Left lung (tissue), 10 donors: ENCODE measurements around the gene SH3D21. TPM values are rescaled to one million over a fixed set of nuclear protein-coding genes. Genes with fewer than 3 reads are reported as not detected.

Experiments
- ATAC-seq: fragments of 200-7000 bp; cut with Tn5 transposase; one replicate; pipeline ENCODE4 v1.9.1; 2020; ENCODE audit warnings: moderate library complexity
- DNase-seq, 4 donors: peaks; one replicate each; pipeline ENCODE4 v3.0.0-alpha.2; 2013 to 2020
- H3K27ac ChIP-seq, 2 donors: fragments of 200-600 bp; sonication (generic) in 1 of 2; one replicate each; pipeline versions ENCODE4 v1.5.0 to v1.8.0; 2020 to 2021
- H3K27me3 ChIP-seq, 2 donors: fragments of 200-600 bp; sonication (generic) in 1 of 2; one replicate each; pipeline versions ENCODE4 v1.5.0 to v1.8.0; 2020 to 2021
- H3K36me3 ChIP-seq, 2 donors: fragments of 200-600 bp; sonication (generic) in 1 of 2; one replicate each; pipeline versions ENCODE4 v1.5.0 to v1.8.0; 2020 to 2021
- H3K4me1 ChIP-seq, 2 donors: fragments of 200-600 bp; one replicate each; pipeline ENCODE4 v1.8.0; 2021
- H3K4me3 ChIP-seq, 2 donors: fragments of 200-600 bp; sonication (generic) in 1 of 2; one replicate each; pipeline versions ENCODE4 v1.5.0 to v1.8.0; 2020 to 2021; ENCODE audit warnings: mild to moderate bottlenecking in 1 of 2
- H3K9me3 ChIP-seq, 2 donors: fragments of 200-600 bp; sonication (generic) in 1 of 2; one replicate each; pipeline versions ENCODE4 v1.5.0 to v1.8.0; 2020 to 2021
- CTCF ChIP-seq, 2 donors: fragments of 200-600 bp; sonication (generic) in 1 of 2; IDR thresholded peaks; one replicate each; pipeline versions ENCODE4 v1.5.0 to v1.8.0; 2021; ENCODE audit warnings: antibody characterized with exemption in 2 of 2
- intact Hi-C, 2 donors: fragments of 100-400 bp; cut with DNase I; formaldehyde crosslinking; loops; one replicate each; pipeline versions ENCODE4 v1.11.2 to v1.14.2; 2022
- polyA plus RNA-seq, 6 donors: library from polyadenylated mRNA; unstranded; fragments of 120-200 nt; gene quantifications; one replicate each; pipeline ENCODE4 v1.2.1, GENCODE V29; 2013; ENCODE audit not compliant: insufficient read length in 6 of 6
- total RNA-seq, 2 donors: library from RNA; stranded (reverse); fragmentation: NEBNext Ultra II Directional; extraction: Animal tissue kit (Norgen Biotek cat#: 25700); gene quantifications; one replicate each; pipeline ENCODE4 v1.2.1, GENCODE V29; 2021
- donor health status: DM: no; HTN: yes; CAD: no.
- donor health status: DM: no; HTN: no; CAD: no.

Gene SH3D21
- total and polyA plus RNA-seq, 8 donors: 7.1 to 27.3 (median 18.4) TPM

GRCh38 chr1:36322786-36323635 lies 16.8 kb downstream of the SH3D21 start:
- peaks cover 12 to 47% of the 10 kb centered on the region in 2 donors for H3K4me1 ChIP-seq
- H3K4me3 ChIP-seq: peak overlapping the region; percentile 69 to 89
- no peak for TF ChIP-seq CTCF (IDR thresholded peaks at IDR 0.05)
- intact Hi-C loops: no loop called here
- ATAC-seq (peak; percentile 4), DNase-seq (peak; percentile 51 to 90 (median 59))
- peak overlapping the region; percentile 82 to 86 for H3K27ac ChIP-seq
- H3K36me3 ChIP-seq: peaks cover 0 to 4% of the 10 kb centered on the region in 2 donors
- H3K9me3 ChIP-seq: no peaks in the 10 kb centered on the region
- H3K27me3 ChIP-seq: peaks cover 0 to 27% of the 10 kb centered on the region in 2 donors

GRCh38 chr1:36323636-36324352 lies 17.6 kb downstream of the SH3D21 start, which contains the start of gene EVA1B:
Gene EVA1B (minus strand): TSS chr1:36323645. CDS start chr1:36323037, 608 bp downstream.
- H3K9me3 ChIP-seq: no peaks in the 10 kb centered on the region
- no peak for TF ChIP-seq CTCF (IDR thresholded peaks at IDR 0.05)
- peak; percentile 82 to 94 (median 88) for DNase-seq
- peak within 1 kb of the TSS; percentile 69 to 89 for H3K4me3 ChIP-seq
- intact Hi-C loops: no loop called here
- peaks cover 12 to 51% of the 10 kb centered on the region in 2 donors for H3K4me1 ChIP-seq
- peak within 1 kb of the TSS; percentile 82 to 86 for H3K27ac ChIP-seq
- ATAC-seq: peak; percentile 71
- peaks cover 0 to 4% of the 10 kb centered on the region in 2 donors for H3K36me3 ChIP-seq
- peaks cover 0 to 27% of the 10 kb centered on the region in 2 donors for H3K27me3 ChIP-seq

- Histone ChIP-seq H3K27ac (peak overlapping the region; percentile 82 to 86), H3K27me3 (peaks cover 0 to 27% of the 10 kb centered on the region in 2 donors), H3K4me1 (peaks cover 15 to 56% of the 10 kb centered on the region in 2 donors), H3K4me3 (peak overlapping the region in 1 of 2 donors; percentile 89), H3K36me3 (peaks cover 0 to 4% of the 10 kb centered on the region in 2 donors), H3K9me3 (no peaks in the 10 kb centered on the region)
- ATAC-seq: no peak
- DNase-seq: peak in 1 of 4 donors; percentile 44
- TF ChIP-seq CTCF (IDR thresholded peaks at IDR 0.05): no peak
- intact Hi-C loops: no loop called here
Observed at GRCh38 chr1:36324353-36324703, 18.2 kb downstream of the SH3D21 start.

- Histone ChIP-seq H3K27me3 (peaks cover 0 to 17% of the 10 kb centered on the region in 2 donors), H3K4me3 (no peak overlapping the region), H3K36me3 (peaks cover 0 to 4% of the 10 kb centered on the region in 2 donors), H3K27ac (no peak overlapping the region), H3K4me1 (peaks cover 15 to 46% of the 10 kb centered on the region in 2 donors), H3K9me3 (no peaks in the 10 kb centered on the region)
- no peak for TF ChIP-seq CTCF (IDR thresholded peaks at IDR 0.05)
- DNase-seq (no peak), ATAC-seq (no peak)
- intact Hi-C loops: no loop called here
Observed at GRCh38 chr1:36326499-36326898, 20.3 kb downstream of the SH3D21 start.
